PC-9 (cell line): ENCODE data around the gene PARN. TPM values are rescaled to one million over a fixed set of nuclear protein-coding genes. Genes with fewer than 3 reads are reported as not detected.

Source experiments
- BruUV-seq: library from RNA; stranded (reverse); fragments of 400-500 nt; replicated peaks from 2 replicates; lab custom pipeline; 2021; lab: Mats Ljungman, UMichigan
- CTCF ChIA-PET: fragments of 300-600 bp; sonication (Branson Sonifier 250); formaldehyde crosslinking; loops from one replicate; lab custom pipeline; 2022; ENCODE audit warnings: antibody characterized with exemption; lab: Charles Lee
- POLR2A ChIA-PET: fragments of 300-600 bp; sonication (Branson Sonifier 250); formaldehyde crosslinking; loops from one replicate; lab custom pipeline; 2022; ENCODE audit warnings: antibody characterized with exemption; ENCODE audit not compliant: unreplicated experiment; lab: Charles Lee
- DNase-seq, 2 experiments: peaks; one replicate each; pipeline versions ENCODE4 v3.0.0 to v3.0.0-alpha.2; 2015 to 2022; ENCODE audit warnings: mixed read lengths in 1 of 2
- H2AFZ ChIP-seq: fragments of 200-600 bp; sonication (generic); 2 replicates; pipeline ENCODE4 v1.8.1; 2017; ENCODE audit warnings: antibody characterized with exemption
- H3F3A ChIP-seq: fragments of 200-600 bp; sonication (generic); 2 replicates; pipeline ENCODE4 v1.8.1; 2017; ENCODE audit warnings: antibody characterized with exemption, mild to moderate bottlenecking, low read depth; ENCODE audit not compliant: insufficient read depth
- H3K27ac ChIP-seq: fragments of 200-600 bp; sonication (generic); 2 replicates; pipeline ENCODE4 v1.6.1; 2016; ENCODE audit warnings: mixed run types
- H3K27me3 ChIP-seq: fragments of 200-600 bp; sonication (generic); 2 replicates; pipeline ENCODE4 v1.6.1; 2016; ENCODE audit warnings: low read depth, mixed run types; ENCODE audit not compliant: insufficient read depth
- H3K36me3 ChIP-seq: fragments of 200-600 bp; sonication (generic); 2 replicates; pipeline ENCODE4 v1.6.1; 2016; ENCODE audit warnings: low read depth, mixed run types
- H3K4me1 ChIP-seq: fragments of 200-600 bp; sonication (generic); replicated peaks from 2 replicates; pipeline ENCODE4 v1.6.1; 2016; ENCODE audit warnings: mixed run types; ENCODE audit not compliant: insufficient read depth
- H3K4me2 ChIP-seq: fragments of 200-600 bp; sonication (generic); 2 replicates; pipeline ENCODE4 v1.6.1; 2017; ENCODE audit warnings: mixed run types
- H3K4me3 ChIP-seq: fragments of 200-600 bp; sonication (generic); 2 replicates; pipeline ENCODE4 v1.6.1; 2016; ENCODE audit warnings: mixed run types
- H3K79me2 ChIP-seq: fragments of 200-600 bp; sonication (generic); 2 replicates; pipeline ENCODE4 v1.6.1; 2017; ENCODE audit warnings: low read depth, mixed run types
- H3K9me2 ChIP-seq: fragments of 200-600 bp; sonication (generic); 2 replicates; pipeline ENCODE4 v1.8.1; 2017; ENCODE audit warnings: mild to moderate bottlenecking; ENCODE audit not compliant: insufficient read depth
- H3K9me3 ChIP-seq: fragments of 200-600 bp; sonication (generic); 2 replicates; pipeline ENCODE4 v1.8.1; 2016; ENCODE audit warnings: low read depth; ENCODE audit not compliant: insufficient read depth
- H4K20me1 ChIP-seq: fragments of 200-600 bp; sonication (generic); 2 replicates; pipeline ENCODE4 v1.8.1; 2017; ENCODE audit not compliant: insufficient read depth
- EZH2 ChIP-seq: fragments of 200-600 bp; sonication (generic); IDR thresholded peaks from 2 replicates; pipeline ENCODE4 v1.8.0; 2017; ENCODE audit warnings: antibody characterized with exemption, low read depth
- intact Hi-C: fragments of 100-400 bp; cut with micrococcal nuclease; formaldehyde crosslinking; loops from one replicate; pipeline ENCODE4 v1.10.0; 2022; ENCODE audit not compliant: unreplicated experiment
- total RNA-seq: library from RNA; stranded (reverse); gene quantifications from 2 replicates; pipeline ENCODE4 v1.2.3, GENCODE V29; 2021
- TF ChIP-seq, protein P1 (sequence below): fragments of 200-600 bp; sonication (generic); conservative IDR thresholded peaks from 2 replicates; pipeline ENCODE4 v1.6.1; 2017; ENCODE audit warnings: mixed run types, antibody characterized with exemption, mild to moderate bottlenecking, moderate library complexity

Gene PARN
- total RNA-seq, 1 experiment from 2014 or later, result 53.0 TPM

DNA sequence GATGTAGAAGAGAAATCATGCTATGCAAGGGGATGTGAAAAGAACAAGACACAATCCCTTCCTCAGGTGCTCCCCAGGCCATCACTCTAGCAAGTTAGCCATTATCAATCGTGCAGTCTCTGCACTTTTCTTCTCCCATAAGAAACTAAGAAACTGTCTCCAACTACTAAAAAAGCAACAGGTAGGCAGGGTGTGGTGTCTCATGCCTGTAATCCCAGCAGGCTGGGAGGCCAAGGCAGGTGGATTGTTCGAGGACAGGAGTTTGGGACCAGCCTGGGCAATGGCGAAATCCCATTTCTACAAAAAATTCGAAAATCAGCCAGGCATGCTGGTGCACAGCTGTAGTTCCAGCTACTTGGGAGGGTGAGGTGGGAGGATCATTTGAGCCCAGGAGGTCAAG lies 13.8 kb downstream of the PARN start:
- DNase-seq, result no peak
- Histone ChIP-seq H3K4me2 (no peak overlapping the region), H3K27me3 (no peaks in the 10 kb centered on the region), H3K9me3 (no peaks in the 10 kb centered on the region), H3K27ac (no peak overlapping the region), H3K36me3 (peaks cover 4% of the 10 kb centered on the region; the same call in 1 of the 2 replicates), H3K9me2 (no peaks in the 10 kb centered on the region), H2AFZ (no peak overlapping the region), H4K20me1 (no peaks in the 10 kb centered on the region), H3K4me1 (no peaks in the 10 kb centered on the region), H3F3A (no peaks in the 10 kb centered on the region), H3K4me3 (no peak overlapping the region), H3K79me2 (no peaks in the 10 kb centered on the region)
- BruUV-seq, result TSS peak; percentile 16
- ChIA-PET POLR2A (interaction anchor here (0.6 kb wide), 1 partner anchor 18 kb away, joined by 7 read pairs; no protein-coding TSS in a partner anchor), CTCF (no interaction called here)
- intact Hi-C loops, result no loop called here
- TF ChIP-seq, protein P1, sequence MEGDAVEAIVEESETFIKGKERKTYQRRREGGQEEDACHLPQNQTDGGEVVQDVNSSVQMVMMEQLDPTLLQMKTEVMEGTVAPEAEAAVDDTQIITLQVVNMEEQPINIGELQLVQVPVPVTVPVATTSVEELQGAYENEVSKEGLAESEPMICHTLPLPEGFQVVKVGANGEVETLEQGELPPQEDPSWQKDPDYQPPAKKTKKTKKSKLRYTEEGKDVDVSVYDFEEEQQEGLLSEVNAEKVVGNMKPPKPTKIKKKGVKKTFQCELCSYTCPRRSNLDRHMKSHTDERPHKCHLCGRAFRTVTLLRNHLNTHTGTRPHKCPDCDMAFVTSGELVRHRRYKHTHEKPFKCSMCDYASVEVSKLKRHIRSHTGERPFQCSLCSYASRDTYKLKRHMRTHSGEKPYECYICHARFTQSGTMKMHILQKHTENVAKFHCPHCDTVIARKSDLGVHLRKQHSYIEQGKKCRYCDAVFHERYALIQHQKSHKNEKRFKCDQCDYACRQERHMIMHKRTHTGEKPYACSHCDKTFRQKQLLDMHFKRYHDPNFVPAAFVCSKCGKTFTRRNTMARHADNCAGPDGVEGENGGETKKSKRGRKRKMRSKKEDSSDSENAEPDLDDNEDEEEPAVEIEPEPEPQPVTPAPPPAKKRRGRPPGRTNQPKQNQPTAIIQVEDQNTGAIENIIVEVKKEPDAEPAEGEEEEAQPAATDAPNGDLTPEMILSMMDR, result no peak
- TF ChIP-seq EZH2, result no peak

DNA sequence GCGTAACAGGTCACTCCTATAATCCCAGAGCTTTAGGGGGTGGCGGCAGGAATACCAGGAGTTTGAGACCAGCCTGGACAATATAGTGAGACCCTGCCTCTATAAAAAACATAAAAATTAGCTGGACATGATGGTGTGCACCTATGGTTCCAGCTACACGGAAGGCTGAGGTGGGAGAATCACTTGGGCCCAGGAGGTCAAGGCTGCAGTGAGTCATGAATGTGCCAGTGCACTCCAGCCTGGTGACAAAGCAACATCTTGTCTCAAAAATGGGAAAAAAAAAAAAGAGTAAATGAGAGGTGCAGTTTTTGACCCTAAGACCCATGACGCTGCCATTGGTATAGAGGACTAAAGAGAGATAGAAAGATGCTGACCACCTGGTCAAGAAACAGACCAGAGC lies 16.1 kb downstream of the PARN start:
- H3K4me3 ChIP-seq, result no peak overlapping the region
- POLR2A ChIA-PET, result interaction anchor here (0.7 kb wide), 1 partner anchor 313 kb away, joined by 19 read pairs; no protein-coding TSS in a partner anchor
- H3K4me2 ChIP-seq, result no peak overlapping the region
- no peak for DNase-seq
- H3K9me2 ChIP-seq, result no peaks in the 10 kb centered on the region
- BruUV-seq, result no TSS peak
- no peak overlapping the region for H2AFZ ChIP-seq
- no peaks in the 10 kb centered on the region for H3K4me1 ChIP-seq
- H3K9me3 ChIP-seq, result no peaks in the 10 kb centered on the region
- H3F3A ChIP-seq, result no peaks in the 10 kb centered on the region
- no peaks in the 10 kb centered on the region for H3K27me3 ChIP-seq
- H3K79me2 ChIP-seq, result no peaks in the 10 kb centered on the region
- TF ChIP-seq, protein P1, result no peak
- no peak for TF ChIP-seq EZH2
- H3K27ac ChIP-seq, result no peak overlapping the region
- intact Hi-C loops, result no loop called here
- H4K20me1 ChIP-seq, result no peaks in the 10 kb centered on the region
- CTCF ChIA-PET, result interaction anchor here (0.6 kb wide), 1 partner anchor 20 kb away, joined by 6 read pairs; no protein-coding TSS in a partner anchor
- H3K36me3 ChIP-seq, result peaks cover 8% of the 10 kb centered on the region; the same call in 1 of the 2 replicates

DNA sequence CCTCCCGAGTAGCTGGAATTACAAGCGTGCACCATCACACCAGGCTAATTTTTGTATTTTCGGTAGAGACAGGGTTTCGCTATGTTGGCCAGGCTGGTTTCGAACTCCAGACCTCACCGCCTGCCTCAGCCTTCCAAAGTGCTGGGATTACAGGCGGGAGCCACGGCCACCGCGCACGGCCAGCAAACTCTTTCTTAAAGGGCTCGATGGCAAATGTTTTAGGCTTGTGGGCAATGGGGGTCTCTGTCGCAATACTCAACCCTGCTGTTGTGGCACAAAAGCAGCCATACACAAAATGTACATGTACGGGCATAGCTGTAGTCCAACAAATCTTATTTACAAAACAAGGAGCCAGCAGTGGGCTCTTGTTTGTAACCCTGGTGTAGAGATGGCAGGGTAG lies 18.4 kb downstream of the PARN start:
- H3K27me3 ChIP-seq, result no peaks in the 10 kb centered on the region
- no peak overlapping the region for H3K4me3 ChIP-seq
- POLR2A ChIA-PET, result no interaction called here
- H3K9me2 ChIP-seq, result no peaks in the 10 kb centered on the region
- no peak for TF ChIP-seq EZH2
- TF ChIP-seq, protein P1, result no peak
- no peak overlapping the region for H3K4me2 ChIP-seq
- no peaks in the 10 kb centered on the region for H3K9me3 ChIP-seq
- no TSS peak for BruUV-seq
- H3F3A ChIP-seq, result no peaks in the 10 kb centered on the region
- H3K36me3 ChIP-seq, result peaks cover 26% of the 10 kb centered on the region
- H4K20me1 ChIP-seq, result no peaks in the 10 kb centered on the region
- H2AFZ ChIP-seq, result no peak overlapping the region
- H3K4me1 ChIP-seq, result no peaks in the 10 kb centered on the region
- H3K79me2 ChIP-seq, result no peaks in the 10 kb centered on the region
- intact Hi-C loops, result no loop called here
- no peak for DNase-seq
- CTCF ChIA-PET, result interaction anchor here (0.6 kb wide), 1 partner anchor 18 kb away, joined by 4 read pairs; no protein-coding TSS in a partner anchor
- H3K27ac ChIP-seq, result no peak overlapping the region
